HG03196 (cell line): ENCODE results near the gene FAAP24.
"Not testable (repeated sequence)": the region's sequence is repeated elsewhere in the genome, so short reads cannot be mapped to it uniquely, and the experiment has no call there.

ENCODE experiments used
- ATAC-seq: cut with Tn5 transposase; IDR thresholded peaks from one replicate; pipeline ENCODE4 v1.9.1; 2021; ENCODE audit not compliant: unreplicated experiment

The FAAP24 gene, protein sequence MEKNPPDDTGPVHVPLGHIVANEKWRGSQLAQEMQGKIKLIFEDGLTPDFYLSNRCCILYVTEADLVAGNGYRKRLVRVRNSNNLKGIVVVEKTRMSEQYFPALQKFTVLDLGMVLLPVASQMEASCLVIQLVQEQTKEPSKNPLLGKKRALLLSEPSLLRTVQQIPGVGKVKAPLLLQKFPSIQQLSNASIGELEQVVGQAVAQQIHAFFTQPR

GRCh38 chr19:32971715-32972540 is at the start of gene FAAP24, which contains the start of gene CEP89:
FAAP24 (plus strand) TSS chr19:32972242; CDS start chr19:32973197, 955 bp downstream.
CEP89 (minus strand) TSS chr19:32971958; CDS start chr19:32971874, 84 bp downstream.
- peak; percentile 97 for ATAC-seq

DNA sequence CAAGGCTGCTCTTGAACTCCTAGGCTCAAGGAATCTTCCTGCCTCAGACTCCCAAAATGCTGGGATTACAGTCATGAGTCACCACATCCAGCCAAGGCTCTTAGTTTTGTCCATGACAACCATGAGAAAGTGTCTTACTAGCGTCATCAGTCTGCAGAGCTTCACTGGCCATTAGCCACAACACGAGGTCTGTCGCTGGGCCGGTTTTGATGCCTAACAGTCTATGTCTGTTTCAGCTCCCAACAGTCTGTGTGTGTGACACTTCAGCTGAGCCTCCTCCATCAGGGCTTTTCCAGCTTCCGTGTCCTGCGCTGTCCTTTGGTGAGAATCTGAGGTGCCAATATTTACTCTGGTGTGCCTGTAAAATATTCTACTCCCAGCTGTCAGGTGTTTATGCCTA is 47.8 kb upstream of the FAAP24 start:
- no peak for ATAC-seq

- ATAC-seq: no peak
These were observed 43.2 kb upstream of the FAAP24 start for GRCh38 chr19:32928806-32929205.

GRCh38 chr19:32930567-32930966 is 41.5 kb upstream of the FAAP24 start:
- ATAC-seq: no peak

GRCh38 chr19:32933571-32933970 is 38.5 kb upstream of the FAAP24 start:
- ATAC-seq: no peak

GRCh38 chr19:32935629-32936028 is 36.4 kb upstream of the FAAP24 start:
- ATAC-seq: no peak

DNA sequence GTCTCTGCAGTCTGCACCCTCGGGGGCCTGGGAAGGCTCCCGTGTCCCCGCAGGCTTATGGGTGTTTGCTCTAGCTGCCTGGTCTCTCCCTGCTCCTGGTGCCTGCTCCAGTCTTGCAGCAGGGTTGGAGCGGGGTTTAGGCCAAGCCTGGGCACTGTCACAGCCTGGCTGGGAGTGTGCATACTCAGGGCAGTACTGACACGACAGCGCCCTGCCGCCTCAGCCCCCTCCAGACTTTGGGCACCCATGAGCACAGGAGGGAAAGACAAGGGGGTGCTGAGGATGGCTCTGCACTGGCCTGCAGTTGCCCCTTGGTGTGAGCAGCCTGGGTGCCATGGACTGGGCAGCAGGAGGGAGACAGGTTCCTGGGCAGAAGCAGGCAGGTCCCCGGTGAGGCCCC is 36.0 kb upstream of the FAAP24 start:
- no peak for ATAC-seq

DNA sequence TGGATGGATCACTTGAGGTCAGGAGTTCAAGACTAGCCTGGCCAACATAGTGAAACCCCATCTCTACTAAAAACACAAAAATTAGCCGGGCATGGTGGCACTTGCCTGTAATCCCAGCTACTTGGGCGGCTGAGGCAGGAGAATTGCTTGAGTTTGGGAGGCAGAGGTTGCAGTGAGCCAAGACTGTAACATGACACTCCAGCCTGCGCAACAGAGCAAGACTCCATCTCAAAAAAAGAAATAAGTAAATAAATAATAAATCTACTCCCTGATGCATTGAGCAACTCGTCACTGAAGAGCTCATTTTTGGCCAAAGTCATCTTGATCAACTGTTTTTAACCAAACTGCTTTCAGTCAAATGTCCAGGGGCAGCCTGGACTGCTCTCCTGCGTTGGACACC is 30.8 kb upstream of the FAAP24 start:
- not testable (repeated sequence) for ATAC-seq

DNA sequence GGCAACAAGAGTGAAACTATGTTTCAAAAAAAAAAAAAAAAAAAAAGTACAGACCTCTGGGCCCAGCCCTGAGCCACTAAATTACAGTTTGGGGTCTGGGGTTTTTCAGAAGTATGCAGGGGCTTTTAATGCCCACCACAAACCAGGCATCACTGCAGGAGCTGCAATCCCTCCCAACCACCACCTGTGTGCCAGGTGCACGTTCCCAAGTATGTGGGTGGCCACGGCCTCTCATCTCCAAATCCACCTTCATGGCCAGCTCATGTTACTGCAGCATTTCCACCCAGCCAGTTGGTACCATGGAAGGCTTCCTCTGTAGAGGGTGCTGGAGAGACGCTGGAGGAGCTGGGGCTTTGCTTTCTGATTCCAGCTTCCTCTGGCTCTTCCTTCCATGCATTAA is 26.8 kb upstream of the FAAP24 start:
- no peak for ATAC-seq

DNA sequence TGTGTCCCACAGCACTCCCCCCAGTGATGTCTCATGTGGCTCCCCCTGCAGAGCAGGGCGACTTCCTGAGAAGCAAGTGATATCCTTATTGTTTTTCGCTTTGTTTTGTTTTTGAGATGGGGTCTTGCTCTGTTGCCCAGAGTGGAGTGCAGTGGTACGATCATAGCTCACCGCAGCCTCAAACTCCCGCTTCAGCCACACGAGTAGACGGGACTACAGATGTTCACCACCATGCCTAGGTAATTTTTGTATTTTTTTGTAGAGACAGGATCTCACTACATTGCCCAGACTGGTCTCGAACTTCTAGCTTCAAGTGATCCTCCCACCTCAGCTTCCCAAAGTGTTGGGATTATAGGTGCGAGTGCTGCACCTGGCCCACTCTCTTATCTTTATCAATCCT is 5.3 kb upstream of the FAAP24 start:
- ATAC-seq: no peak

- no peak for ATAC-seq
These were observed 2.5 kb upstream of the FAAP24 start for GRCh38 chr19:32969549-32969948.

GRCh38 chr19:32971012-32971595 is 938 bp upstream of the FAAP24 start:
- no peak for ATAC-seq

DNA sequence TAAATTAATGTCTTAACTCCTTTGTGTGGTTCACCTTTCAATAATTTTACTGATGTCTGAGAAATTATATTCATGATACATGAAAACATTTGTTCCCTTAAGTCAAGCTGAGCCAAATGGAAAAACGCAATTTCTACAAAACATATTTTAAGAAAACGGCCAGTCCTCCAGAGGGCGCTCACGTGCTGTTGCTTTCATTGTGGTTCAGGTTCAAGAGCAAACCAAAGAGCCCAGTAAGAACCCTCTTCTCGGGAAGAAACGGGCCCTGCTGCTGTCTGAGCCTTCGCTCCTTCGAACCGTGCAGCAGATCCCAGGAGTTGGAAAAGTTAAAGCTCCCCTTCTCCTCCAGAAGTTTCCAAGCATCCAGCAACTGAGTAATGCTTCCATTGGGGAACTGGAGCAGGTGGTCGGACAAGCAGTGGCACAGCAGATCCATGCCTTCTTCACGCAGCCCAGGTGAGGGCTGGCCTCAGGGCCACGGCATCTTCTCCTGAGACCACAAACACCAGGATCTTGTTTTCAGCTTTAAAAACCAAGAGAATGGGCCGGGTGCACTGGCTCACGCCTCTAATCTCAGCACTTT is 4.3 kb downstream of the FAAP24 start:
- ATAC-seq: no peak

GRCh38 chr19:32977280-32977679 is 5.2 kb downstream of the FAAP24 start:
- ATAC-seq: no peak

DNA sequence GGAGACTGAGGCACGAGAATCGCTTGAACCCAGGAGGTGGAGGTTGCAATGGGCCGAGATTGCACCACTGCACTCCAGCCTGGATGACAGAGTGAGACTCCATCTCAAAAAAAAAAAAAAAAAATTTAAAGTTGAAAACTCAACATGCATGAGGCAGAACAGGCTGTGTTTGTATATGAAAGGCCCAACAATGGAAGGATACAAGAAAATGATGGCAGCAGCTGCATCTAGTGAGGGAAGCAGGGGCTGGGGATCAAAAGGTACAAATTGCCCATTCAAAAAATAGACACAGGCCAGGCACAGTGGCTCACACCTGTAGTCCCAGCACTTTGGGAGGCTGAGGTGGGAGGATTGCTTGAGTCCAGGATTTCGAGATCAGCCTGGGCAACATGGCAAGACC is 5.8 kb downstream of the FAAP24 start:
- ATAC-seq: not testable (repeated sequence)

DNA sequence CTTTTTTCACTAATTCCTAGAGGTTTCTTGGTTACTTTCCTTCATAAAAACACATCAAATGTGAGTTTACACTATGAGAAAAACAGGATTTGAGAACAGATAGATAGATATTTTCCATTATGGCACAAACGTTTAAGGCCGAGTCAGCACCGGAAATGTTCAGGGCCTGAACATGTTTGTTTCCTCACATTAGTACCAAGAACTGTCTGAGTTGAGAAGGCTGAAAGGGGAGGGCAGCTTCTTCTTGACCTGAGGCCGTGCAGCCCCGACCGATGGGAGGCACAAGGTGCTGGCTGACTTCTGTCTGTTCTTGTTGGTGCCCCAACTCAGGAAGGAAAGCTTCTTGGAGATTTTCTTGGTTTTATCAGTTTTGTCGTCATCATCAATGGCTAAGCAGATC is 7.8 kb downstream of the FAAP24 start:
- not testable (repeated sequence) for ATAC-seq

DNA sequence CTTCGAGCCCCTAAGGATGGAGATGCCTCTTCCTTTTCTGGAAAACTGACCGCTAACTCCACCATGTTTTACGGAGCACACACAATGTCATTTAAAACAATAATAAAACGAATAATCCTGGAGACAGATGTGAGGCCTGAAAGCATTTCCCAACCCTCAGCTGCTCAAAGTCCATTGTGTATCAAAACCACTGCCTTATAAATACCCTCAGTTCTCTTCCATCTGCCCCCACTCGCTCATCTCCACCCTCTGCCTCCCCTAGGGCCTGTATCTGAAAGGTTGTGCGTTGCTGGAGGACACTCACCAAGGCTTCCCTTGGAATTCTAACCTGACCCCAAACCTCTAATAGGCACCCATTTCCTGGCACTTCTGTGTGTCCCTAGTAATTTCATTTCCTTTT is 10.4 kb downstream of the FAAP24 start:
- ATAC-seq: not testable (repeated sequence)

DNA sequence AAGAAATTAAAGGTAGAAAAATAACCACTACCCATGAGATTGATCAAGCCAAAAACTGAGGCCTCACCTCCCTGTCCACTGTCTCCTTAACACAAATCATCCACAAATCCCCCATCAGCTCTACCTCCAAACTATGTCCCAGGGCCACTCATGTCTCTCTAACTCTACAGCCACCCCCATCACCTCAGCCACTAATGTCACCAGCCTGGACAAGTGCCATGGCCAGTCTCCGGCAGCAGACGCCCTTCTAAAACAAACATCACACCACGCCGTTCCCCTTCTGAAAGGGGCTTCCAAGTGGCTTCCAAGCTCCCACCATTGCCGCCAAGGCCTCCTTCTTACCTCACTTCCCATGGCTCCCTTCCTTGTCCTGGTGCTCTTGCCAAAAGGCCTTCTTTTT is 16.2 kb downstream of the FAAP24 start:
- ATAC-seq: not testable (repeated sequence)

- ATAC-seq: no peak
These were observed 16.7 kb downstream of the FAAP24 start for GRCh38 chr19:32988724-32989123.

- ATAC-seq: not testable (repeated sequence)
These were observed 23.9 kb downstream of the FAAP24 start for GRCh38 chr19:32995966-32996365.

GRCh38 chr19:32997061-32997464 is 25.0 kb downstream of the FAAP24 start:
- not testable (repeated sequence) for ATAC-seq
